Right cardiac atrium (tissue), 5 donors: Measurements from ENCODE around the gene VEZF1. TPM values are rescaled to one million over a fixed set of nuclear protein-coding genes. Genes with fewer than 3 reads are reported as not detected.

Source experiments
- ATAC-seq, 2 donors: fragments of 200-7000 bp; cut with Tn5 transposase; one replicate each; pipeline versions ENCODE4 v1.8.0 to v1.9.1; 2020; ENCODE audit warnings: moderate library complexity in 2 of 2, mild to moderate bottlenecking in 1 of 2
- DNase-seq, 3 donors: peaks; one replicate each; pipeline ENCODE4 v3.0.0-alpha.2; 2020
- H3K27ac ChIP-seq: one replicate; pipeline ENCODE4 v1.5.1; 2013; ENCODE audit warnings: mild to moderate bottlenecking, low read length, control low read depth, moderate library complexity
- H3K27me3 ChIP-seq: one replicate; pipeline ENCODE4 v1.6.1; 2013; ENCODE audit not compliant: control insufficient read depth, insufficient read depth
- H3K4me1 ChIP-seq: one replicate; pipeline ENCODE4 v1.6.1; 2013; ENCODE audit warnings: low read length; ENCODE audit not compliant: control insufficient read depth, insufficient read depth
- H3K4me3 ChIP-seq: one replicate; pipeline ENCODE4 v1.5.1; 2013; ENCODE audit warnings: low read length, control low read depth
- H3K9me3 ChIP-seq: one replicate; pipeline ENCODE4 v1.6.1; 2013; ENCODE audit warnings: low read length; ENCODE audit not compliant: control insufficient read depth
- WGBS: extraction: QIAGEN DNeasy Blood & Tissue Kit; methylation state at CpG from one replicate; pipeline ENCODE4 v1.1.7; 2013; 5-methylcytosine and 5-hydroxymethylcytosine counted together
- intact Hi-C, 4 donors: fragments of 100-400 bp; cut with DNase I; formaldehyde crosslinking; loops; one replicate each; pipeline versions ENCODE4 v1.11.0 to v1.14.0; 2022 to 2023
- polyA plus RNA-seq: library from polyadenylated mRNA; stranded (reverse); fragments of 200-250 nt; gene quantifications from one replicate; pipeline ENCODE4 v1.2.3, GENCODE V29; 2013
- total RNA-seq, 4 donors: library from RNA; stranded (reverse); fragmentation: NEBNext Ultra II Directional; extraction: Animal tissue kit (Norgen Biotek cat#: 25700); gene quantifications; one replicate each; pipeline ENCODE4 v1.2.1, GENCODE V29; 2021
- donor health status: healthy with polysubstance abuse.
- donor health status: DM: no; HTN: yes; CAD: no.
- donor health status: DM: no; HTN: no; CAD: no.
- donor health status: DM: no; HTN: yes; CAD: no; lungs with severe emphysema.
- donor health status: DM: yes; HTN: yes; CAD: no.

The VEZF1 gene
- total and polyA plus RNA-seq, 5 donors: 20.0 to 74.6 (median 68.5) TPM

- intact Hi-C loops: no loop called here
- 55% methylated on average over 5 of the region's 5 CpGs for WGBS
- DNase-seq (no peak), ATAC-seq (no peak)
- Histone ChIP-seq H3K27me3 (no peaks in the 10 kb centered on the region), H3K27ac (peak overlapping the region; percentile 78), H3K4me1 (peaks cover 33% of the 10 kb centered on the region), H3K4me3 (no peak overlapping the region), H3K9me3 (no peaks in the 10 kb centered on the region)
Observed at GRCh38 chr17:57940231-57940630, 47.8 kb downstream of the VEZF1 start.

DNA sequence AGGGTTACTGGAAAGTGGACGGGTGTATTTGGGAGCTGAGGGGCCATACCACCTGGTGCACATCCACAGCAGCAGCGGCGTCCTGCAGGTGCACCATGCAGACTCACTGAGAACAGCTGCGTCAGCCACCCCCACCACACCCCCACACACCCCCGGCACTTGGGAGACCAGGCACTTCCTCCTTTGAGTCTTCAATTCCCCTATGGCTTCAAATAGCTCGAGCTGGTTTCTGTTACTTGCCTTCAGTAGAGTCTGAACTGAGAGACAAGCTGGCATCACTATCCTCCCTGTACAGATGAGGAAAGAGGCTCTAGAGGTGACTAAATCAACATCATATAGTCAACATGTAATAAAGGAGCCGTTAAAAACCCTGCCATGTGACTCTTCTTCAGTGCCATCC is 48.3 kb downstream of the VEZF1 start:
- Histone ChIP-seq H3K27me3 (no peaks in the 10 kb centered on the region), H3K4me1 (peaks cover 31% of the 10 kb centered on the region), H3K27ac (peak overlapping the region; percentile 78), H3K9me3 (no peaks in the 10 kb centered on the region), H3K4me3 (no peak overlapping the region)
- ATAC-seq (no peak), DNase-seq (peak in 2 of 3 donors; percentile 66 to 76)
- WGBS: 63% methylated on average over 7 of the region's 7 CpGs
- intact Hi-C loops: loop anchor here in 1 of 4 donors (10.0 kb wide), 1 partner anchor 45 kb away; the partner anchor contains the start of gene VEZF1

DNA sequence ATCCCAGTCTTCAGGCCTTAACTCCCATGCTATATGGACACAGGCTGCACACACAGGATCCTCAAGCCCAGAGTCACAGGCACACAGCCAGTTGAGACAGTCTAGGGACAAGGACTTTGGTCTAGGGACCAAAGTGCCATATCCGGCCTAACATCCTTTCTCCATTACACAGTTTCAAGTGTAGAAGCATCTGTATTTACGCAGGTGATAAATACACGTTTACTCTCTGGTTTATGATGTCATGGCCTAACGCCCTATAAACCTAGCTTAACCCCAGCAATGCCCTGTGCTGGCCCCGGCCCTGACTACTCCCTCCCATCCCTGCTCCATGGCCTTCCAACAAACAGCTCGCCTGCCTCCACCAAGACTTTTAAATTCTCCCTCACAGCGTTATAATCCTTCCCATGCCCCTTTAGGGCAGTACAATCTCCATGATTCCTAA is 50.0 kb downstream of the VEZF1 start:
- intact Hi-C loops: loop anchor here in 1 of 4 donors (10.0 kb wide), 1 partner anchor 47 kb away; the partner anchor contains the start of gene VEZF1
- Histone ChIP-seq H3K27me3 (no peaks in the 10 kb centered on the region), H3K27ac (peak overlapping the region; percentile 6), H3K4me1 (peaks cover 32% of the 10 kb centered on the region), H3K9me3 (no peaks in the 10 kb centered on the region), H3K4me3 (no peak overlapping the region)
- DNase-seq (no peak), ATAC-seq (no peak)
- 55% methylated on average over 7 of the region's 7 CpGs for WGBS

GRCh38 chr17:57937492-57937891 is 50.6 kb downstream of the VEZF1 start:
- Histone ChIP-seq H3K27ac (peak overlapping the region; percentile 88), H3K4me3 (no peak overlapping the region), H3K4me1 (peaks cover 30% of the 10 kb centered on the region), H3K27me3 (no peaks in the 10 kb centered on the region), H3K9me3 (no peaks in the 10 kb centered on the region)
- 88% methylated on average over 2 of the region's 2 CpGs for WGBS
- DNase-seq (no peak), ATAC-seq (no peak)
- intact Hi-C loops: loop anchor here in 1 of 4 donors (10.0 kb wide), 1 partner anchor 47 kb away; the partner anchor contains the start of gene VEZF1

DNA sequence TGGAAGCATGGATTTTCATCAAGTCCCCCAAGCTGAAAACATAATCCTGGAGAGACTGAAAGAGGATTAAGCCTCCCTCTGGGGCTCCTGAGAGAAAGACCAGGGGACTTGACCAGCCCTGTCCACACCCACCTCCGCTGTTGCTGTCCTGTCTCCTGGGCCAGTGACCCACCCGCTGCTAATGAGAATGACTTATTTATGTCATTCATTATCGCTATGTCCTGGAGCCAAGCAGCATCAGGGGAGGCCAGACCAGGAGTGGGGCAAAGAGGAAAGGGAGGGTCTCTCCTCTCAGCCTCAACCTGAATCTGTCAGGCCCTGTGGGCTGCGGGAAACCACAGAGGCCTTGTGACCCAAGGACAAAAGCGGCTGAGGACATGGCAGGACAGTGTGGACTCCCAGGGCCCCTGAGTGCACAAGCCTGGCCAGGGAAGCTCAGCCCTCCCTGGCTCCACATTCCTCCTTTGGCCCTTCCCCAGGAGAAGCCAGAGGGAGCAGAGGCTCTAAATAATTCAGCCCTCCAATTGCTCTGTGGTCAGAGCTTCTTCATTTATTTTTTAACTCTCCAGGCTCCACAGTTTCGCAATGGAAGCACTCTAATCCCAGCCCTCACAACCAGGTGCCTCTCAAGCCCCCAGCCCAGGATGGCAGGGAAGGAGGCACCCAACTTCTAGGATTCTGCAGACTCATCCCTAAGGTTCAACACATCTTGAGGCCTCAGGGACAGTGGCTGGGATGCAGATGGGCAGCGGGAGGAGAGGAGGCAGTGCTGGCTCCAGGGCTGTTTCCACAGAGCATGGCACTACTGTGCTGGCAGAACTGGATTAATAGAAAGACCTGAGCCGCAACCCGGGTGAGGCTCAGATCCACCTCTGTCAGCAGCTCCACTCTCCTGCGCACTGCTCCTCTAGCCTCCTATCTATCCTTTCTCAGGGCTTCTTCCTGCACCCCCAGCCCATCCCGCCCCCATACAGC is 51.9 kb downstream of the VEZF1 start:
- ATAC-seq (peak; percentile 82 to 89), DNase-seq (peak; percentile 72 to 90 (median 88))
- H3K4me1 ChIP-seq: peaks cover 30% of the 10 kb centered on the region
- WGBS: 36% methylated on average over 11 of the region's 11 CpGs
- H3K9me3 ChIP-seq: no peaks in the 10 kb centered on the region
- intact Hi-C loops: loop anchor here in 1 of 4 donors (10.0 kb wide), 1 partner anchor 49 kb away; the partner anchor contains the start of gene VEZF1
- no peak overlapping the region for H3K4me3 ChIP-seq
- peak overlapping the region; percentile 88 for H3K27ac ChIP-seq
- no peaks in the 10 kb centered on the region for H3K27me3 ChIP-seq

- Histone ChIP-seq H3K4me3 (no peak overlapping the region), H3K27ac (peak overlapping the region; percentile 24), H3K4me1 (peaks cover 38% of the 10 kb centered on the region), H3K9me3 (no peaks in the 10 kb centered on the region), H3K27me3 (no peaks in the 10 kb centered on the region)
- 83% methylated on average over 12 of the region's 12 CpGs for WGBS
- no peak for DNase-seq
- intact Hi-C loops: loop anchor here in 1 of 4 donors (10.0 kb wide), 1 partner anchor 53 kb away; the partner anchor contains the start of gene VEZF1
- no peak for ATAC-seq
Observed at GRCh38 chr17:57931488-57932137, 56.4 kb downstream of the VEZF1 start.

- Histone ChIP-seq H3K27ac (peak overlapping the region; percentile 15), H3K4me1 (peaks cover 29% of the 10 kb centered on the region), H3K9me3 (no peaks in the 10 kb centered on the region), H3K27me3 (no peaks in the 10 kb centered on the region), H3K4me3 (no peak overlapping the region)
- intact Hi-C loops: loop anchor here in 1 of 4 donors (10.0 kb wide), 1 partner anchor 55 kb away; the partner anchor contains the start of gene VEZF1
- WGBS: 89% methylated on average over 5 of the region's 5 CpGs
- ATAC-seq (no peak), DNase-seq (no peak)
Observed at GRCh38 chr17:57930239-57930638, 57.8 kb downstream of the VEZF1 start.

GRCh38 chr17:57929386-57929785 is 58.7 kb downstream of the VEZF1 start:
- intact Hi-C loops: no loop called here
- no peaks in the 10 kb centered on the region for H3K9me3 ChIP-seq
- no peaks in the 10 kb centered on the region for H3K27me3 ChIP-seq
- WGBS: 61% methylated on average over 4 of the region's 4 CpGs
- no peak overlapping the region for H3K27ac ChIP-seq
- ATAC-seq (no peak), DNase-seq (no peak)
- H3K4me3 ChIP-seq: no peak overlapping the region
- H3K4me1 ChIP-seq: peaks cover 32% of the 10 kb centered on the region

DNA sequence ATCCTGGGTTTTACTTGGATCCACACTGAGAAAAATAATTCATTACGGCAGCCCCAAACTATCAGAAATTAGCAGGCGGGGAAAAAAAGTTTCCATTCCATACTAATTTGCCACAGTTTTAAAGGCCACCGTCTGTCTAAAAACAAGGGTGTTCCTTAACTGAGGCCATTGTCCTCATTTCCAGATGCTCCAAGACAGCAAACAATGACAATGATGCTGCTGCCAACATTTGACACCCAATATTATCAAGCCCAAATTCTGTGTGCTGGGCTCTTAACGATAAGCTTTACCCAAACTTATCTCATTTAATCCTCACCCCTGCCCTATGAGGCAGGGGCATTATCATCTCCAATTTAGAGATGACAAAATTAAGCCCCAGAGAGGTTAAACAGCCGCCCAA is 59.1 kb downstream of the VEZF1 start:
- no peak for DNase-seq
- intact Hi-C loops: no loop called here
- Histone ChIP-seq H3K4me1 (peaks cover 32% of the 10 kb centered on the region), H3K27ac (no peak overlapping the region), H3K27me3 (no peaks in the 10 kb centered on the region), H3K9me3 (no peaks in the 10 kb centered on the region), H3K4me3 (no peak overlapping the region)
- ATAC-seq: no peak
- WGBS: 37% methylated on average over 5 of the region's 5 CpGs

DNA sequence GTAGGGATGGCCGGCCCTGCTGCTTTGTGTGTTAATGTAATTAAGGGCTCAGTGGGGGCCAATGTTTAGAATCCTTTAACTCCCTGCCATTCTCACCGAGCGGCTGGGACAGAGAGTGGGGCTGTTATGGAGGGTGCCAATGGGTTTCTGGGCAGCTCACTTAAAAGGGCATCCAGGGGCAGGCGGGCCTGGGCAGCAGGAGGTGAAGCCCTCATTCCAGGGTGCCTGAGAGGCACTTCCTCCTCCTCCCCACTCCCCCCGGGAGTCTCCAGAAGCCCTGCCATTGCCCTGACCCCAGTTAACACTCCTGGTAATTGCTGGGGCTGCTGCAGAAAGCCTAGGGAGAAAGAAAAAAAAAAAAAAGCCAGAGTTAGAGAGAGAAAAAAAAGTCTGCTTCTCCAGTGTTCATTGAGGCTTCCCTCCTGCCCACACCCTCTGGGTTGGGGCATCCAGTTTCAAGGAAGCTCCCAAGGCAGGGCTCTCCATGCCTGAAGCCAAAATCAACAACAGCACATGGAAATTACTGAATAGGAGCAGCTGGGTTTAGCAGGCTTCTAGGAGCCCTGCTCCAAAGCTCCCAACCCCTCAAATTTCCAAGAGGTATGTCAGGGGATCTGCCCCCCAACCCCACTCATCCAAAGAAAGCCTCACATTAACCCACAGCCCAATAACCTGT is 60.9 kb downstream of the VEZF1 start:
- 29% methylated on average over 5 of the region's 5 CpGs for WGBS
- intact Hi-C loops: no loop called here
- peak overlapping the region; percentile 54 for H3K27ac ChIP-seq
- DNase-seq: peak; percentile 67 to 81 (median 72)
- peak; percentile 86 to 91 for ATAC-seq
- no peaks in the 10 kb centered on the region for H3K27me3 ChIP-seq
- H3K4me3 ChIP-seq: no peak overlapping the region
- H3K9me3 ChIP-seq: no peaks in the 10 kb centered on the region
- peaks cover 30% of the 10 kb centered on the region for H3K4me1 ChIP-seq
